Suprapubic skin (tissue), 4 donors: ENCODE measurements around the gene RECK. TPM values are rescaled to one million over a fixed set of nuclear protein-coding genes. Genes with fewer than 3 reads are reported as not detected.

Experiments used
- DNase-seq, 2 donors: peaks; one replicate each; pipeline ENCODE4 v3.0.0-alpha.2; 2019; ENCODE audit warnings: low spot score in 2 of 2
- H3K27ac ChIP-seq: fragments of 200-600 bp; sonication (generic); one replicate; pipeline ENCODE4 v1.5.1; 2019
- H3K27me3 ChIP-seq: fragments of 200-600 bp; sonication (generic); one replicate; pipeline ENCODE4 v1.5.1; 2019
- H3K36me3 ChIP-seq: fragments of 200-600 bp; sonication (generic); one replicate; pipeline ENCODE4 v1.5.1; 2019
- H3K4me1 ChIP-seq: fragments of 200-600 bp; sonication (generic); one replicate; pipeline ENCODE4 v1.5.1; 2019
- H3K4me3 ChIP-seq: fragments of 200-600 bp; sonication (generic); one replicate; pipeline ENCODE4 v1.5.1; 2019; ENCODE audit warnings: mild to moderate bottlenecking
- H3K9me3 ChIP-seq: fragments of 200-600 bp; sonication (generic); one replicate; pipeline ENCODE4 v1.5.1; 2019
- CTCF ChIP-seq, 2 donors: fragments of 200-600 bp in 1 of 2; fragments of 450-650 bp in 1 of 2; sonication (generic) in 1 of 2; IDR thresholded peaks; one replicate each; pipeline ENCODE4 v1.5.1; 2016 to 2019; ENCODE audit warnings: antibody characterized with exemption in 2 of 2, mild to moderate bottlenecking in 1 of 2, moderate library complexity in 1 of 2
- EP300 ChIP-seq: sonication (generic); formaldehyde crosslinking; IDR thresholded peaks from one replicate; pipeline ENCODE4 v1.6.1; 2017; ENCODE audit warnings: antibody characterized with exemption
- POLR2A ChIP-seq, 2 donors: fragments of 450-650 bp; IDR thresholded peaks; one replicate each; pipeline ENCODE4 v1.6.1; 2017; ENCODE audit warnings: antibody characterized with exemption in 2 of 2, mild to moderate bottlenecking in 2 of 2, moderate library complexity in 2 of 2
- POLR2AphosphoS5 ChIP-seq, 3 donors: sonication (generic); formaldehyde crosslinking; IDR thresholded peaks; one replicate each; pipeline ENCODE4 v1.6.1; 2017; ENCODE audit warnings: antibody characterized with exemption in 3 of 3
- WGBS: methylation state at CpG from one replicate; pipeline ENCODE4 v1.1.5; 2018; 5-methylcytosine and 5-hydroxymethylcytosine counted together
- total RNA-seq, 4 donors: library from RNA; depleted of rRNA; stranded (reverse); fragments of >200 nt; gene quantifications; one replicate each; pipeline ENCODE4 v1.1.0, GENCODE V29; 2016

RECK gene
- total RNA-seq, 4 donors from 2014 or later = 3.1 to 6.4 (median 4.0) TPM

GRCh38 chr9:36137392-36138004, 100.8 kb downstream of the RECK start:
- TF ChIP-seq POLR2A (IDR thresholded peaks at IDR 0.05) (no peak), EP300 (no peak), CTCF (IDR thresholded peaks at IDR 0.05) (no peak), POLR2AphosphoS5 (IDR thresholded peaks at IDR 0.05) (no peak)
- peak; percentile 72 to 74 for DNase-seq
- H3K9me3 ChIP-seq = no peaks in the 10 kb centered on the region
- H3K36me3 ChIP-seq = no peaks in the 10 kb centered on the region
- 29% methylated on average over 12 of the region's 12 CpGs for WGBS
- peak overlapping the region; percentile 82 for H3K4me3 ChIP-seq
- H3K27me3 ChIP-seq = peaks cover 18% of the 10 kb centered on the region
- H3K27ac ChIP-seq = peak overlapping the region; percentile 79
- peaks cover 53% of the 10 kb centered on the region for H3K4me1 ChIP-seq

GRCh38 chr9:36138496-36138895, 101.8 kb downstream of the RECK start:
- Histone ChIP-seq H3K36me3 (no peaks in the 10 kb centered on the region), H3K4me1 (peaks cover 61% of the 10 kb centered on the region), H3K27ac (no peak overlapping the region), H3K9me3 (no peaks in the 10 kb centered on the region), H3K27me3 (peaks cover 18% of the 10 kb centered on the region), H3K4me3 (no peak overlapping the region)
- DNase-seq = peak in 1 of 2 donors; percentile 4
- no peak for TF ChIP-seq EP300
- no peak for TF ChIP-seq POLR2AphosphoS5 (IDR thresholded peaks at IDR 0.05)
- no peak for TF ChIP-seq POLR2A (IDR thresholded peaks at IDR 0.05)
- TF ChIP-seq CTCF (IDR thresholded peaks at IDR 0.05) = no peak
- WGBS = 93% methylated on average over 10 of the region's 10 CpGs

- 99% methylated on average over 5 of the region's 5 CpGs for WGBS
- TF ChIP-seq POLR2AphosphoS5 (IDR thresholded peaks at IDR 0.05) = no peak
- TF ChIP-seq POLR2A (IDR thresholded peaks at IDR 0.05) = no peak
- TF ChIP-seq CTCF (IDR thresholded peaks at IDR 0.05) = no peak
- no peak for TF ChIP-seq EP300
- no peak for DNase-seq
- Histone ChIP-seq H3K9me3 (no peaks in the 10 kb centered on the region), H3K36me3 (no peaks in the 10 kb centered on the region), H3K4me3 (no peak overlapping the region), H3K4me1 (peaks cover 61% of the 10 kb centered on the region), H3K27me3 (peaks cover 18% of the 10 kb centered on the region), H3K27ac (no peak overlapping the region)
Observed at GRCh38 chr9:36138901-36139300, 102.2 kb downstream of the RECK start.

GRCh38 chr9:36140086-36141084, 103.7 kb downstream of the RECK start:
- 76% methylated on average over 11 of the region's 11 CpGs for WGBS

GRCh38 chr9:36141288-36141687, 104.6 kb downstream of the RECK start:
- H3K4me1 ChIP-seq = peaks cover 54% of the 10 kb centered on the region
- H3K9me3 ChIP-seq = no peaks in the 10 kb centered on the region
- no peak overlapping the region for H3K27ac ChIP-seq
- 42% methylated on average over 4 of the region's 4 CpGs for WGBS
- TF ChIP-seq POLR2AphosphoS5 (IDR thresholded peaks at IDR 0.05) (no peak), CTCF (IDR thresholded peaks at IDR 0.05) (no peak), POLR2A (IDR thresholded peaks at IDR 0.05) (no peak), EP300 (no peak)
- peaks cover 18% of the 10 kb centered on the region for H3K27me3 ChIP-seq
- no peak overlapping the region for H3K4me3 ChIP-seq
- no peaks in the 10 kb centered on the region for H3K36me3 ChIP-seq
- no peak for DNase-seq

More at GRCh38 chr9:36140086-36141084, 103.7 kb downstream of the RECK start:
- H3K4me1 ChIP-seq = peaks cover 61% of the 10 kb centered on the region
- H3K9me3 ChIP-seq = no peaks in the 10 kb centered on the region
- H3K27me3 ChIP-seq = peaks cover 18% of the 10 kb centered on the region
- no peak for DNase-seq
- no peak overlapping the region for H3K4me3 ChIP-seq
- H3K36me3 ChIP-seq = no peaks in the 10 kb centered on the region
- H3K27ac ChIP-seq = peak overlapping the region; percentile 25
- TF ChIP-seq EP300 (no peak), POLR2AphosphoS5 (IDR thresholded peaks at IDR 0.05) (no peak)
